ENCODE results near the gene ADCY4.
"Not testable (repeated sequence)": the region's sequence is repeated elsewhere in the genome, so short reads cannot be mapped to it uniquely, and the experiment has no call there.

ADCY4 gene

DNA sequence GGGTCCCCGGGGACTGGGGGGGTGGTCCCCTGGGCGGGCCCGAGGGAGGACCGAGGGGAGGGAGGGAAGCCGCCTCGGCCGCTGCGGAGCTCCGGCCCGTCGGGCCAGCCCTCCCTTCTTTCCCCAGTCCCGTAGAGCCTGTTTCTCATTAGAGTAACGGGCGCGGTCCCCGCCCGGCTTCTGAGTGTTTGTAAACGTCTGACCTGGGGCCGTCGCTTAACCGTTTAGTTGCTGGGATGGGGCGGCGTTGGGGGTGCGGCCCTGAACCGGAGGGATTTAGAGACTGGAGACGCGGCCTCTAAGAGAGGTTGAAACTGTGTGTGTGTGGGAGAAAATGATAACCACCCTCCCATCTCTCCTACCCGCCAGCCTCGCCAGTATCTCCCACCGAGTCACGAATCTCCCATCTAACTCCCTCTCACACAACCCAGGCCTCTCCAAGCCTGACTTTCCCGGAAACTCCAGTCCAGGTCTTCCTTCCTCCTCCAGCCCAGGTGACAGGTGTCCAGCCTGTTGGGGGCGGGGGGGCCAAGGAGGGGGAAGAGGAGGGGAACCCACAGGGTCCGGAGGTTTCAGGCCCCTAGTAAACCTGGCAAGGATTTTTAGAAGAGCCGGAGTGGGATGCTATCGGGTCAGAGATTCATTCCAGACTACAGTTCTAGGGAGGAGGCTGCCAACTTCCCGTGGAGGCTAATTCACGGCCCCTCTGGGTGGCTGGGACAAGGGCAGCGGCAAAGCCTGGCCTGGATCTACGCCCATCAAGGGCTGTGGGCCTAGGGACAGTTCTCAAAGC is 32.0 kb upstream of the ADCY4 start:
- peak; percentile 59 for DNase-seq (ENCODE audit: low spot score)

GRCh38 chr14:24366413-24366720 is 31.5 kb upstream of the ADCY4 start:
- no peak for DNase-seq (ENCODE audit: low spot score)

GRCh38 chr14:24365600-24366412 is 30.9 kb upstream of the ADCY4 start:
- DNase-seq (ENCODE audit: low spot score) = peak; percentile 68

- no peak for DNase-seq (ENCODE audit: low spot score)
Observed at GRCh38 chr14:24364841-24365240, 30.0 kb upstream of the ADCY4 start.

- DNase-seq (ENCODE audit: low spot score) = no peak
Observed at GRCh38 chr14:24363401-24363800, 28.5 kb upstream of the ADCY4 start.

DNA sequence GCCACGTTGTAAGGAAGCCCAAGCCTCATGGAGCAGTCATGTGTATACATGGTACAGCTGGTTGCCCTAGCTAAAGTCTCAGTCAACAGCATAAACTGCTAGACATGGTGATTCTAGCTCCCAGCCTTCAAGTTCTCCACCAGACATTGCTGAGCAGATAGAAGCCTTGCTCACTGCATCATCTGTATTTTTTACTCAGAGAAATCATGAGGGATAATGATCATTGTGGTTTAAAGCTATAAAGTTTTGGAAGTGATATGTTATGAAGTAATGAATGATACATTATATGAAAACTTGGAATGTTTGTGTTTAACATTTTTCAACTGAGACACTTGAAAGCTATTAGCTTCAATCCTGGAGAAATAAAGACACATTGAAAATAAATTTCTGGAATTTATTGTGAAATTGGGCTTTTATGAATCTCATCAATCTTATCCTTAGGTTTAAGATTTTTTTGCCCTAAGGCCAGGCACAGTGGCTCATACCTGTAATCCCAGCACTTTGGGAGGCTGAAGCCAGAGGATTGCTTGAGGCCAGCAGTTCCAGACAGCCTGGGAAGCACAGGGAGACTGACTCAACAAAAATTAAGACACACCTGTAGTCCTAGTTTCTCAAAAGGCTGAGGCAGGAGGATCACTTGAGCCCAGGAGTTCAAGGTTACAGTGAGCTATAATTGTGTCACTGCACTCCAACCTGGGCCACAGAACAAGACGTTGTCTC is 27.5 kb upstream of the ADCY4 start:
- DNase-seq (ENCODE audit: low spot score) = no peak

- DNase-seq (ENCODE audit: low spot score) = no peak
Observed at GRCh38 chr14:24361326-24361725, 26.5 kb upstream of the ADCY4 start.

DNA sequence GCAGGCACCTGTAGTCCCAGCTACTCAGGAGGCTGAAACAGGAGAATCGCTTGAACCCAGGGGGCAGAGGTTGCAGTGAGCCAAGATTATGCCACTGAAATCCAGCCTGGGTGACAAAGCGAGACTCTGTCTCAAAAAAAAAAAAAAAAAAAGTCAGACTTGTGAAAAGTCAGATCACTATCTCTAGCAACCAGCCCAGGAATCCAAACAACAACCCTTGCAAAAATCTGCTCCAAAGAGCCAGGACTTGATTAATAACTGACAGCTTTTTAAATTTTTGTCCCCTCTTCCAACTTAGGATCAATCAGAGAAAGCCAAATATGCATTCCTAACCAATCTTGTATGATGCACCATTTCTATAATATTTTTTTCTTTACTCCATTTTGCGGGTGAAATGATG is 25.4 kb upstream of the ADCY4 start:
- DNase-seq (ENCODE audit: low spot score) = no peak

- no peak for DNase-seq (ENCODE audit: low spot score)
Observed at GRCh38 chr14:24356208-24356607, 21.3 kb upstream of the ADCY4 start.

DNA sequence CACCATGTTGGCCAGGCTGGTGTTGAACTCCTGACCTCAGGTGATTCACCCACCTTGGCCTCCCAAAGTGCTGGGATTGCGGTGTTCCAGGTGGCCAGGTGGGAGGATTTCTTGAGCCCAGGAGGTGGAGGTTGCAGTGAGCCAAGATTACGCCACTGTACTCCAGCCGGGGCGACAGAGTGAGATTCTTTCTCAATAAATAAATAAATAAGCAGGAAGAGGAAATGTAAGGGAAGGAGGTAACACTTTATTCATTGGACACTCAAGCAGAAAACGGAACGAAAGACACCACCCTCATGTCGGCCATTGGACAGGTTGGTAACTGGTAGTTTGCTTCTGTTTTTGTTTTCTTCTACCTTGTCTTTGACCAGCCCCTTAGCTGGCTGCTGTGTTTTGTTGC is 20.1 kb upstream of the ADCY4 start:
- DNase-seq (ENCODE audit: low spot score) = no peak

- DNase-seq (ENCODE audit: low spot score) = not testable (repeated sequence)
Observed at GRCh38 chr14:24354482-24354825, 19.6 kb upstream of the ADCY4 start.

DNA sequence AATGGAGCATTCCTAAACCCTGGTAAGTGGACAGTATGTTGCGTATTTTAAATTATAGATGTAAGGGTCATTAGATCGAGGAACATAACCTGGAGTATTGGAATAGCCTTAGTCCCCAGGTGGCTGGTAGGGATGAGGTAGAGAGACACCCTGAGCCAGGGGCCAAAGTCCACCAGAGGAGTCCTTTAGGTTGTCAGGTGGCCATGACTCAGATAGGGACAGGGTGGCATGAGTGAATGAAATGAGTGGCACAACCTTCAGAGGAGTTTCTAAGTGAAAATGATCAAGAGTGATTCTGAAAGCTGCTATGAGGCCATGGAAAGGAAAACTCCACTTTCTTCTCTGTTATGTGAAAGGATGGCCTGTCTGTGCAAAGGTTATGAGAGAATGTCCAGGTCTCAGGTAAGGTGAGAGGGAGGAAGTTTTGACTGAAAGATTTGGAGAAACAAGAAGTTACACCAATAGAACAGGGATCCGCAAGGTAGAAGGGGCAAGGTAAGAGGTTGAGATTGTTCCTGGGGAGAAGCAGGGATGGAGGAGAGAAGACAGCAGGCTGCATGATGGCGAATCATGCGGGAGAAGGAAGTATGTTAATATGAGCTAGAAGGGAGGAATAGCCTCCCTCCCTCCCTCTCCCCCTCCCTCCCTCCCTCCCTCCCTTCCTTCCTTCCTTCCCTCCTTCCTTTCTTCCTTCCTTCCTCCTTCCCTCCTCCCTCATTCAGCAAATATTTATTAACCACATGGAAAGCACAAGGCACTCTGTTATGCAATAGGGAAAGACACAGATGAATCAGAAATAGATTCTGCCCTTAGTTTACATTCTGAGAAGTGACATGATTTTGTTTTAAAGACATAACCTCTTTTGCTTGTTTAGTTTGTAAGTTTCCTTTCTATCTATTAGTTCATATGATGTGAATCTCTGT is 18.9 kb upstream of the ADCY4 start:
- no peak for DNase-seq (ENCODE audit: low spot score)

- no peak for DNase-seq (ENCODE audit: low spot score)
Observed at GRCh38 chr14:24351517-24351916, 16.6 kb upstream of the ADCY4 start.

DNA sequence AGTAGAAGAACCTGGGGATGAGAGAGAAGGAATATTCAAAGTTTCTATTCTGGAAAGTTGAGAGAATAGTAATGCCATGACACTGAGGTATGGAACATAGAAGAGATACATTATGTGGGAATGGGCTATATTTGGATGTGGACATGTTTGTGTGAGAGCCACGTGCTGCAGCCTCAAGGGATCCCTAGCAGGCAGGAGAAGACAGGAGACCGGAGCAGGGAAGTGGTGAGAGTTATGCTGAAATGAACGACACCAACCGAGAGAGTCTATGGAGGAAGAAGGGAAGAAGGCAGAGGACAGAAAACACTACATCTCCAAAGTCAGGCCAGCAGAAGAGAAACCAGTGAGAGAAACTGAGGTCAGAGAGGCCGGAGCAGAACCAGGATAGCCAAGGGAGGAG is 14.9 kb upstream of the ADCY4 start:
- DNase-seq (ENCODE audit: low spot score) = no peak

- no peak for DNase-seq (ENCODE audit: low spot score)
Observed at GRCh38 chr14:24348186-24348585, 13.3 kb upstream of the ADCY4 start.

GRCh38 chr14:24347134-24347533 is 12.3 kb upstream of the ADCY4 start:
- no peak for DNase-seq (ENCODE audit: low spot score)

GRCh38 chr14:24343795-24344660 is 9.2 kb upstream of the ADCY4 start:
- DNase-seq (ENCODE audit: low spot score) = no peak

DNA sequence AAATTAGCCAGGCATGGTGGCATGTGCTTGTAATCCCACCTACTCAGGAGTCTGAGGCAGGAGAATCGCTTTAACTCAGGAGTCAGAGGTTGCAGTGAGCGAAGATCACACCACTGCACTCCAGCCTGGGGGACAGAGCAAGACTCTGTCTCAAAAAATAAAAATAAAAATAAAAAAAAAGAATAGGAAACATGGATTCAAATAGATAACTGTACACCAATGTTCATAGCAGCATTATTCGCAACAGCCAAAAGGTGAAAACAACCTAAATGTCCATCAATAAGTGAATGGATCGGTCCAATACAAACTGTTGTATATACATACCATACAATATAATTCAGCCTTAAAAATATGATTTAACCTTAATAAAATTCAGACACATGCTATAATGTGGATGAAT is 8.0 kb upstream of the ADCY4 start:
- DNase-seq (ENCODE audit: low spot score) = no peak

DNA sequence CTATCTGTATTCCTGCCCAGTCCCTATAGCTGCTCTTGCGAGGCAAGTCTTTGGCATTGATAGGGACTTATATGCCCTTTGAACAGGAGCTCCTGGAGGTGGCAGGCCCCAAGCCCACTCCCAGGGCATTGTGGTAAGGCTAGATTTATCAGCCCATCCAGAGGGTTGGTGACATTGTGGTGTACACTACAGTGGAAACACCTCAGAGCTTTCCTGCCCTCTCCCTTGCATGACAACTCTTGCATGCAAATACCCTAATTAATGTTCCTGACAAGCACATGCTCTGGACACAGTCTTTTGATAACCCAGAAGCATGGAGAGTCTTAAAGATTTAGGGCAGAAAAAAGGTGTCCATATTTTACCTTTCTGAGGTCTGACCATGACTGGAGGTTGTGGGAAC is 5.7 kb upstream of the ADCY4 start:
- no peak for DNase-seq (ENCODE audit: low spot score)

DNA sequence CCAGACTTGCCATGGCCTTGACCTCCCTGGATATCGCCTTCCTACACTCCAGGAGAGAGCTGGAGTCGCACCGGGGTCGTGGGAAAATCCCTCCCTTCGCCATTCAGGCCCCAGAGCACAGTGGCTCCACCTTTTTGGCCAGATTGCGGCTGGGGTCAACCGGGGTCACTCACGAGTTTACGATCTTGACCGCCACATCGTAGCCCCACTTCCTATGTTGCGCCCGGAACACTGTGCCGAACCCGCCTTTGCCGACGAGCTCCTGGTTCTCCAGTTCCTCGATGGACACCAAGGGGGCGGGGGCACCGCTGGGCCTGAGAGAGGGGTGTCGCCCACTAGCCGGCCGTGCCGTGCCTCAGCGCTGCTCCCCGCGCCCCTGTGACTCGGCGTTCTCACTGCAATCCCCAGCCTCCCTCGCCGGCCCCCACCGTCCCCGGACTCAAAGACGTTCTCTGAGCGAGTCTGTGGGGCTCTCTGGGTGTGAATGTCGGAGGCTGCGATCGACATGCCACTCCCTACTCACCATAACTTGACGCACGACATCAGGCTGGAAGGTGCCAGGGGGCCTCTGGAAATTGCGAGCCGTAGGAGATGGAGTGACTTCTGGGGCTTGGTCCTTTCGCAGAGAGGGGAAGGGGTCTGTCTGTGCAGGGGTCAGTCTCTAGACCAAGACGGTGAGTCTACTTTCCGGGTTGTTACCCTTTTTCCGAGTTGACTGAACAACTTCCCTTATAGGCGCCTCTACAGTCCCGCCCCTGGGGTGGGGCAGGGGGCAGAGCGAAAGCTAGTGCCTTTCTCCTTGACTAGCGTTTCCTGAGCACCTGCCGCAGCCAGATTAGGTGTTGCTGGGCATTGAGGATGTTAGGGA is 4.6 kb upstream of the ADCY4 start, which contains the start of gene RIPK3:
RIPK3 (minus strand) TSS at position 708 of the 868 bp plus-strand sequence; CDS start at position 543, 165 bp downstream.
- no peak for DNase-seq (ENCODE audit: low spot score)
